GM20000 (cell line): Measurements from ENCODE around the gene ZNF699.
"Not testable (repeated sequence)": the region's sequence is repeated elsewhere in the genome, so short reads cannot be mapped to it uniquely, and the experiment has no call there.

Source experiments
- DNase-seq: peaks from one replicate; pipeline ENCODE4 v3.0.0; 2012; ENCODE audit warnings: low spot score
- CTCF ChIP-seq: IDR thresholded peaks from 2 replicates; pipeline ENCODE4 v1.5.1; 2012; ENCODE audit warnings: mild to moderate bottlenecking, control low read depth; ENCODE audit errors: extremely low read depth, missing control alignments

The ZNF699 gene

DNA sequence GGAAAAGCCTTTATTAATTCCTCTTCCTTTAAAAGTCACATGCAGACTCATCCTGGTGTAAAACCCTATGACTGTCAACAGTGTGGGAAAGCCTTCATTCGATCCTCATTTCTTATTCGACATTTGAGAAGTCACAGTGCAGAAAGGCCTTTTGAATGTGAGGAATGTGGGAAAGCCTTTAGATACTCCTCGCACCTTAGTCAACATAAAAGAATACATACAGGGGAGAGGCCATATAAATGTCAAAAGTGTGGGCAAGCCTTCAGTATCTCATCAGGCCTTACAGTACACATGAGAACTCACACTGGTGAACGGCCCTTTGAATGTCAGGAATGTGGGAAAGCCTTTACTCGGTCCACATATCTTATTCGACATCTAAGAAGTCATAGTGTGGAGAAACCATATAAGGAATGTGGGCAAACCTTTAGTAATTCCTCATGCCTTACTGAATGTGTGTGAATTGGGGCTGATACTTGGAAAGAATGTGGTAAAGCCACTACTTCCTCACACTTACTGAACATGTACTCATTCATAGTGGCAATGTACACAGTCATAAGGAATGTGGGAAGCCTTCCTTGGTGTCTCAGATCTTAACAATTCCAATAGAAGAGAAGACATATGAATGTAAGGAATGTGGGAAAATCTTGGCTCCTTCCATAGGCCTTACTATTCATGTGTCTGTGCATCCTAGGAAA lies 33.1 kb upstream of the ZNF699 start:
- no peak for TF ChIP-seq CTCF
- DNase-seq: no peak

DNA sequence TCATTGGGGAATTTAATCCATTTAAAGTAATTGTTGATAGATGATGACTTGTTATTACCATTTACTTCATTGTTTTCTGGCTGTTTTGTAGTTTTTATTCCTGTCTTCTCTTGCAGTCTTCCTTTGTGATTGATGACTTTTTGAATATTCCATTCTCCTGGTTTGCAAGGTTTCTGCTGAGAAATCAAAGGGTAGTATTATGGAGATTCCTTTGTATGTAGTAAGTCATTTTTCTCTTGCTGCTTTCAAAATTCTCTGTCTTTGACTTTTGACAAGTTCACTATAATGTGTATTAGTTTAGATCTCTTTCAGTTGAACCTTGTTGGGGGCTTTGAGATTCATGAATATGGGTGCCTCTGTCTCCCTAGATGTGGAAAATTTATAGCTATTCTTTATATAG lies 20.4 kb upstream of the ZNF699 start:
- DNase-seq: no peak
- TF ChIP-seq CTCF: no peak

DNA sequence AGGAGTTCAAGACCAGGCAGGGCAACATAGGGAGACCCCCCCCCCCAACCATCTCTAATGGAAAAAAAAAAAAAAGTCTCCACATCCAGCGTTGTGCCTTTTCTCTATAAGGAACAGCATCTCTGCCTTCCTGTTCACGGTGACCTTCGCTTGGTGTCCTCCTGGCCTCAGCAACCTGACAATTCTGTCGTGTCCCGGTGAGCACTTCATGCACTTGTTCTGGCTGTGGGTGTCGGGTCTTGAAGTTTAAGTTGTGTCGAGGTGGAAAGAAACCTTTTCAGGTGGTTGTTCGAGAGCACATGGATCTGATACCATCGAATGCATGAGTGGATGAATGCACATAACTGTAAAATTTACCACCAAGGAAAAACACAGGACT lies 14.9 kb upstream of the ZNF699 start:
- peak; percentile 16 for DNase-seq

DNA sequence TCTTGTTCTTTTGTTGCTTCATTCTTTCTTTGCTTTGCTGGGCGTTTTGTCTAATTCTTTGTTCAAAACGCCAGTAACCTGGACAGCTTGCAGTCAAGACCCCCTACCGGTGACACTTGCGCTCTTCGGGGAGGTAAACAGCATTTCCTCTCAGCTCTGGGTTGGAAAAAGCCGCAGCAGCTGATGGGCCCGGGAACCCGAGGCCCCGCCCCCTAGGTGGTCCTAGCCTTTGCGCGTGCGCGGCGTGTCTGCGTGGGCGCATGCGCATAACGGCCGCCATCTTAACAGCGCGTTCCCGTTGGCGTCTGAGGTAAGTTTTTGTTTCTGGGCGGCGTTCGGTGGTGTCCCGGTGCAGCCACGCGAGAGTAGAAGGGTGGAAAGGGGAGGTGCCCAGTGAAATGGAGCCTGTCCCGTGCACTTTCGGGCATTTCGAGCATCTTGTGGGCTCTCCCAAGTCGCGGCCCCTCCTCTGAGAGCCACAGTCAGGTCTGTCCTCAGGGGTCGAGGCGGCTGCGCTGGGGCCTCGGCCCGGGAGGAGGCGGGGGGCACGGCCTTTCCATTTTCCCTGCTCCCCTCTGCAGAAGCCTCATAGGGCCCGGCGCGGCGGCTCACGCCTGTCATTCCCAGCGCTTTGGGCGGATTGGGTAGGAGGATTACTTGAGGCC lies 14.4 kb upstream of the ZNF699 start, which contains the start of gene ZNF559:
Gene ZNF559 (plus strand): TSS at position 261 of the 665 bp plus-strand sequence. CDS start 14,371 bp downstream, outside the sequence.
- no peak for TF ChIP-seq CTCF
- peak; percentile 94 for DNase-seq

More for the DNA sequence above, 14.9 kb upstream of the ZNF699 start:
- TF ChIP-seq CTCF: no peak

DNA sequence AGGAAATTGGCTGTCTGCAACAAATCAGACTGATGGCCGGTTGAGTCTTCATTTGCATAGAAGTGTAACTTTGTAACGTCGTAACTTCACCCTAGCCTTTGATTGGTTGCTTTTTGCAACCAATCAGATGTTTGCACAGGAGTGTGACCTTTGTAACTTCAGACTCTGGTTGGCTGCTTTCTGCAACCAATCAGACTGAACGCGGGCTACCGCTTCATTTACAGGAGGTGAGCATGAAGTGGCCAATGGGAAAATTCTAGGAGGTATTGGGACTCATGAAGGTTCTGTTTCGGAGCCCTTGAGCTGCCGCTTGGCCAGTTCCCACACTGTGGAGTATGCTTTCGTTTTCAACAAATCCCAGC lies 13.9 kb upstream of the ZNF699 start:
- DNase-seq: no peak
- TF ChIP-seq CTCF: no peak

GRCh38 chr19:9322201-9322600 lies 12.6 kb upstream of the ZNF699 start:
- DNase-seq: not testable (repeated sequence)

- not testable (repeated sequence) for DNase-seq
Observed at GRCh38 chr19:9321756-9322155, 12.1 kb upstream of the ZNF699 start.

- DNase-seq: no peak
- TF ChIP-seq CTCF: no peak
Observed at GRCh38 chr19:9321338-9321737, 11.7 kb upstream of the ZNF699 start.
